OCI-LY1 (cell line): ENCODE results near the gene KDM5C.
"Not testable (repeated sequence)": the region's sequence is repeated elsewhere in the genome, so short reads cannot be mapped to it uniquely, and the experiment has no call there.

Source experiments
- H2AFZ ChIP-seq: fragments of 200-600 bp; sonication (generic), shearing (Covaris generic); 2 replicates; pipeline ENCODE4 v1.6.0; 2014; ENCODE audit warnings: antibody characterized with exemption, mild to moderate bottlenecking, low read length
- H3F3A ChIP-seq: fragments of 200-600 bp; sonication (generic), shearing (Covaris generic); 2 replicates; pipeline ENCODE4 v1.6.0; 2014; ENCODE audit warnings: mild to moderate bottlenecking, antibody characterized with exemption, low read length, moderate library complexity; ENCODE audit not compliant: insufficient read depth
- H3K27ac ChIP-seq: fragments of 200-600 bp; sonication (generic); 2 replicates; pipeline ENCODE4 v1.5.1; 2014; ENCODE audit warnings: low read length, mixed run types, mild to moderate bottlenecking, low read depth; ENCODE audit not compliant: poor library complexity, severe bottlenecking
- H3K27me3 ChIP-seq: fragments of 200-600 bp; sonication (generic); 2 replicates; pipeline ENCODE4 v1.6.0; 2014; ENCODE audit warnings: antibody characterized with exemption, mild to moderate bottlenecking, low read length, moderate library complexity; ENCODE audit not compliant: insufficient read depth
- H3K36me3 ChIP-seq: fragments of 200-600 bp; sonication (generic); 2 replicates; pipeline ENCODE4 v1.6.1; 2014; ENCODE audit warnings: mild to moderate bottlenecking, antibody characterized with exemption, low read length, moderate library complexity, mixed read lengths; ENCODE audit not compliant: insufficient read depth
- H3K4me1 ChIP-seq: fragments of 200-600 bp; sonication (generic); 2 replicates; pipeline ENCODE4 v1.5.1; 2014; ENCODE audit warnings: mild to moderate bottlenecking, low read length, moderate library complexity; ENCODE audit not compliant: insufficient read depth, severe bottlenecking
- H3K4me2 ChIP-seq: fragments of 200-600 bp; sonication (generic), shearing (Covaris generic); 2 replicates; pipeline ENCODE4 v1.6.1; 2014; ENCODE audit warnings: low read length
- H3K4me3 ChIP-seq: fragments of 200-600 bp; sonication (generic); 2 replicates; pipeline ENCODE4 v1.5.1; 2014; ENCODE audit warnings: low read length, low read depth, mild to moderate bottlenecking, mixed read lengths; ENCODE audit not compliant: poor library complexity, severe bottlenecking
- H3K79me2 ChIP-seq: fragments of 200-600 bp; shearing (Covaris generic); 2 replicates; pipeline ENCODE4 v1.6.1; 2016; ENCODE audit warnings: mixed run types, low read length, mixed read lengths; ENCODE audit not compliant: insufficient read depth
- H3K9ac ChIP-seq: fragments of 200-600 bp; sonication (generic), shearing (Covaris generic); 2 replicates; pipeline ENCODE4 v1.6.1; 2014; ENCODE audit warnings: mild to moderate bottlenecking, low read length, mixed read lengths
- H3K9me2 ChIP-seq: fragments of 200-600 bp; sonication (generic), shearing (Covaris generic); 2 replicates; pipeline ENCODE4 v1.6.1; 2014; ENCODE audit warnings: low read depth, mild to moderate bottlenecking, low read length, mixed read lengths
- H3K9me3 ChIP-seq: fragments of 200-600 bp; shearing (Covaris generic); 2 replicates; pipeline ENCODE4 v1.6.1; 2014; ENCODE audit warnings: low read length, mixed read lengths
- H4K20me1 ChIP-seq: fragments of 200-600 bp; sonication (generic), shearing (Covaris generic); 2 replicates; pipeline ENCODE4 v1.6.0; 2016; ENCODE audit warnings: mild to moderate bottlenecking, low read length; ENCODE audit not compliant: insufficient read depth
- EZH2 ChIP-seq: fragments of 200-600 bp; sonication (generic), shearing (Covaris generic); IDR thresholded peaks from 2 replicates; pipeline ENCODE4 v1.8.0; 2017; ENCODE audit warnings: borderline replicate concordance, mixed run types, mild to moderate bottlenecking, antibody characterized with exemption, low read length, moderate library complexity, mixed read lengths
- TF ChIP-seq, protein P1 (sequence below): fragments of 200-600 bp; sonication (generic), shearing (Covaris generic); IDR thresholded peaks from 2 replicates; pipeline ENCODE4 v1.5.1; 2017; ENCODE audit warnings: mild to moderate bottlenecking, antibody characterized with exemption, low read length, moderate library complexity, mixed read lengths

KDM5C gene

DNA sequence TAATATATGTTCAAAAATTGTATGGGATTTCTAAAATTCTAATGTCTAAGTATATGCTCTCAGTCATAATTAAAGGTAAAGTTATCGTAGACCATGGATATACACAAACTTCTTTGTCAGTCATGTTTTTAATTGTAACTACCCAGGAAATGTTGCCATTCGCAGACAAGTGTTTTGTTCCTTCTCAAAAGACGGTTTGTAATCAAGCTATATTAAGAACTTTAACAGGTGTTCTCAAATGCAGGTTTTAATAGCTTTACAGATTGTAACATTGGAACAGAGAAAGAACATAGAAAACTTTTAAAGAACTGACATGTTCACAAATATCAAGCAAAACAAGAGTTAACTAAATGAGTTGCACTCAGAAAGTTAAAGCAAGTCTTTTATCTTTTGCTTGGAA, 58.9 kb downstream of the KDM5C start:
- Histone ChIP-seq H3K4me3 (no peak overlapping the region), H3K27ac (no peak overlapping the region)

DNA sequence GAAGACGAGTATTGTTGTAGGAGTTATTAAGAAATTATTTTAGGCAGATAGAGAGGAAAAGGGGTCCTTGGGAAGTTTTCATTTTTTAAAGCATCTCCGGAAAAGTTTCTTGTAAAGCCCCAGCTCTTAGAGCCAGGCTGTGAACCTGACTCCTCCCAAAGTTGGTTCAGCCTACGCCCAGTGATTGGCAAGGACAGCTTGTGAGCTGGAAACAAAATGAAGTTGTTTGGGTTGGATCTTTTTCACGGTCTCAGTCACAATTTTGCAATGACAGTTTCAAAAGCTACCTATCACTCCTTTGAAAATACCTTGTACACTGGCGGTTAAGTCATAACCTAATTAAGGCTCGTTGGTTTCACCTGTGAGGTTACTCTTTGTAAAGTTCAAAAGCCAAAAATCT, 60.4 kb downstream of the KDM5C start:
- not testable (repeated sequence) for H4K20me1 ChIP-seq, H3F3A ChIP-seq, H3K9ac ChIP-seq, H3K36me3 ChIP-seq, H2AFZ ChIP-seq, H3K9me2 ChIP-seq, H3K4me2 ChIP-seq, H3K79me2 ChIP-seq, H3K27ac ChIP-seq, H3K4me3 ChIP-seq, H3K9me3 ChIP-seq, H3K4me1 ChIP-seq, H3K27me3 ChIP-seq

More for the DNA sequence above, 58.9 kb downstream of the KDM5C start:
- no peak overlapping the region for H3K4me2 ChIP-seq
- H3K4me1 ChIP-seq, result no peaks in the 10 kb centered on the region
- no peaks in the 10 kb centered on the region for H3F3A ChIP-seq
- TF ChIP-seq, protein P1, sequence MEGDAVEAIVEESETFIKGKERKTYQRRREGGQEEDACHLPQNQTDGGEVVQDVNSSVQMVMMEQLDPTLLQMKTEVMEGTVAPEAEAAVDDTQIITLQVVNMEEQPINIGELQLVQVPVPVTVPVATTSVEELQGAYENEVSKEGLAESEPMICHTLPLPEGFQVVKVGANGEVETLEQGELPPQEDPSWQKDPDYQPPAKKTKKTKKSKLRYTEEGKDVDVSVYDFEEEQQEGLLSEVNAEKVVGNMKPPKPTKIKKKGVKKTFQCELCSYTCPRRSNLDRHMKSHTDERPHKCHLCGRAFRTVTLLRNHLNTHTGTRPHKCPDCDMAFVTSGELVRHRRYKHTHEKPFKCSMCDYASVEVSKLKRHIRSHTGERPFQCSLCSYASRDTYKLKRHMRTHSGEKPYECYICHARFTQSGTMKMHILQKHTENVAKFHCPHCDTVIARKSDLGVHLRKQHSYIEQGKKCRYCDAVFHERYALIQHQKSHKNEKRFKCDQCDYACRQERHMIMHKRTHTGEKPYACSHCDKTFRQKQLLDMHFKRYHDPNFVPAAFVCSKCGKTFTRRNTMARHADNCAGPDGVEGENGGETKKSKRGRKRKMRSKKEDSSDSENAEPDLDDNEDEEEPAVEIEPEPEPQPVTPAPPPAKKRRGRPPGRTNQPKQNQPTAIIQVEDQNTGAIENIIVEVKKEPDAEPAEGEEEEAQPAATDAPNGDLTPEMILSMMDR, result no peak
- no peak for TF ChIP-seq EZH2
- H3K36me3 ChIP-seq, result no peaks in the 10 kb centered on the region
- H3K79me2 ChIP-seq, result no peaks in the 10 kb centered on the region
- no peaks in the 10 kb centered on the region for H3K9me3 ChIP-seq
- no peak overlapping the region for H3K9ac ChIP-seq
- no peaks in the 10 kb centered on the region for H3K27me3 ChIP-seq
- H3K9me2 ChIP-seq, result no peaks in the 10 kb centered on the region
- no peak overlapping the region for H2AFZ ChIP-seq
- no peaks in the 10 kb centered on the region for H4K20me1 ChIP-seq

DNA sequence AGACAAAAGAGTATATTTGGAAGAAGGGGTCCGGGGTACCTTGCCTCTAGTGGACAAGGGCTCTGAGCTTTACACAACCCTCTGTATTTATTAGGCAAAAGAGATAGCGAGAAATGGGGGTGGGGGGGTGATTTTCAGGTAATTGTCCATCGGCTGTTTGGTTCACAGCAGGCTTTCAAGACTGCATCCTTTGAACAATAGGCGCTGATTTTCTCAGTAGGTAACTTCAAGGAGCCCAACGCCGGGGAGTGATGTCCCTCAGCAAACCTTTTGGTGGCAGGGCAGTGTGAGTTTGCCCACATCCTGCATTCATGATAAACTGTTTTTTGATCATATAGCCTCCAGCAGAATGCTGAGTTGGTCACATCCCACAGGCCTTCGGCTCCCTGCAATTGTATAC, 61.6 kb downstream of the KDM5C start:
- H3K9me2 ChIP-seq, result no peaks in the 10 kb centered on the region
- H3K79me2 ChIP-seq, result no peaks in the 10 kb centered on the region
- H3K4me3 ChIP-seq, result no peak overlapping the region
- no peak overlapping the region for H3K27ac ChIP-seq
- H3K9ac ChIP-seq, result no peak overlapping the region
- no peak overlapping the region for H3K4me2 ChIP-seq
- H2AFZ ChIP-seq, result no peak overlapping the region
- H4K20me1 ChIP-seq, result no peaks in the 10 kb centered on the region
- no peaks in the 10 kb centered on the region for H3K27me3 ChIP-seq
- no peaks in the 10 kb centered on the region for H3K4me1 ChIP-seq
- H3K36me3 ChIP-seq, result no peaks in the 10 kb centered on the region
- no peak for TF ChIP-seq EZH2
- TF ChIP-seq, protein P1, result no peak
- no peaks in the 10 kb centered on the region for H3F3A ChIP-seq
- H3K9me3 ChIP-seq, result no peaks in the 10 kb centered on the region

DNA sequence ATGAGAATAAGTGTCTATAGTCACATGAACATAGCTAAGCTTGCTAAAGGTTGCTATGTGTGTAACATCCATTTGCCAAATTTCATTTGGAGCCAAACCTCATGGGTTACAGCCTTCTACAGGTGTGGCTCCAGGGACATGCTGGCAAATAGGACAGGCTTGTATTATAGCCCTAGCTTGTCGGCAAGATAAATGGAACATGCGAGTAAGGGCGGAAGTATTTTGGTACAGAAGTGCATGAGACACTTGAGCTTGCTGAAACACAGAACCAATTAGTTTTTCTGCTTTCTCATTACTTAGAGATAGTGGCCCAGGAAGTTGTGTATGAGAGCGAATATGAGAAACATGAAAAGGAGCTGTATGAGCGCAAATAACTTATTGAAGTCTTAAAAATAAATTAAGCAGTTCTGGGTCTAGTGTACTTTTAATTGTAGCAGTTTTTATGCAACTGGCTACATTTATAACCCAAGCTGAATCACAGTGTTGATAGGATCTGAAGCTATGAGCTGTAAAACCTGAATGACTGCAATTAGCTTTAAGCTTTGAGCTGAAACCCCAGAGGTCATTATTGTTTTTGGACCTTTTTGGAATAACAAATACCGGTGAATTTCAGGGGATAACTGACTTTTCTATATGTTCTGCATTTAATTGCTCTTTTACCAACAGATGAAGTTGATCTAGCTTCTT, 64.6 kb downstream of the KDM5C start:
- Histone ChIP-seq H3K9me3 (no peaks in the 10 kb centered on the region), H3K79me2 (no peaks in the 10 kb centered on the region), H3K4me2 (no peak overlapping the region), H3K27me3 (no peaks in the 10 kb centered on the region), H3K36me3 (no peaks in the 10 kb centered on the region), H3K9me2 (no peaks in the 10 kb centered on the region), H2AFZ (no peak overlapping the region), H3K27ac (no peak overlapping the region), H3K4me1 (no peaks in the 10 kb centered on the region), H3F3A (no peaks in the 10 kb centered on the region), H4K20me1 (no peaks in the 10 kb centered on the region), H3K9ac (no peak overlapping the region), H3K4me3 (no peak overlapping the region)
- TF ChIP-seq EZH2, result no peak
- TF ChIP-seq, protein P1, result no peak
